DMS114 treated with DMSO at 0.1 percent for 48 hours (cell line): Measurements from ENCODE around the gene SFTPB.
"Not testable (repeated sequence)": the region's sequence is repeated elsewhere in the genome, so short reads cannot be mapped to it uniquely, and the experiment has no call there.

Experiments
- DNase-seq: peaks from one replicate; lab custom pipeline; 2025; ENCODE audit not compliant: unreplicated experiment; lab: John Stamatoyannopoulos, UW

SFTPB gene

GRCh38 chr2:85617723-85618122 lies 50.3 kb downstream of the SFTPB start:
- not testable (repeated sequence) for DNase-seq

DNA sequence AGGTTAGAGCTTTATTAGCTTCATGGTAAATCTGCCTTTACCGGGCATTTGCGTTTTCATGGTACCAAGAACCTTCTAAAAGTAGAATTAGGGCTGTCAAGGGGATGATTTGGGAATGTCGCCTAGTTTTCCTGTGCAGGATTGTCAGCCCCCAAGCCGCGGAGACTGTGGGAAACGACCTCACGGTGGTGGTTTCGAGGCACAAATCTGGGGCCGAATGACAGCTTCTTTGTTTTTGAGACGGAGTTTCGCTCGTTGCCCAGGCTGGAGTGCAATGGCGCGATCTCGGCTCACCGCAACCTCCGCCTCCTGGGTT lies 52.6 kb downstream of the SFTPB start:
- DNase-seq = no peak

DNA sequence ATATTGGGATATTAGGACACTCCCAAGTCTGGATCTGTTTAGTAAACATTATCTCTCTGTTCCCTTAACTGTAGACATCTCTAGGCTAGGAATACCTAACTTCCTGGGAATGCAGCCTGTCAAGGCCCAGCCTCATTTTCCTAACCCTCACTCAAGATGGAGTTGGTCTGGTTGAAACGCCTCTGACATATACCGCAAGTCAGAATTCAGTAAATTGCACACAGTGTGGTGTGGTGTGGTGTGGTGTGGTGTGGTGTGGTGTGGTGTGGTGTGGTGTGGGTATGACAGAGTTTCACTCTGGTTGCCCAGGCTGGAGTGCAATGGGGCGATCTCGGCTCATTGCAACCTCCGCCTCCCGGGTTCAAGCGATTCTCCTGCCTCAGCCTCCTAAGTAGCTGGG lies 53.2 kb downstream of the SFTPB start:
- DNase-seq = not testable (repeated sequence)

DNA sequence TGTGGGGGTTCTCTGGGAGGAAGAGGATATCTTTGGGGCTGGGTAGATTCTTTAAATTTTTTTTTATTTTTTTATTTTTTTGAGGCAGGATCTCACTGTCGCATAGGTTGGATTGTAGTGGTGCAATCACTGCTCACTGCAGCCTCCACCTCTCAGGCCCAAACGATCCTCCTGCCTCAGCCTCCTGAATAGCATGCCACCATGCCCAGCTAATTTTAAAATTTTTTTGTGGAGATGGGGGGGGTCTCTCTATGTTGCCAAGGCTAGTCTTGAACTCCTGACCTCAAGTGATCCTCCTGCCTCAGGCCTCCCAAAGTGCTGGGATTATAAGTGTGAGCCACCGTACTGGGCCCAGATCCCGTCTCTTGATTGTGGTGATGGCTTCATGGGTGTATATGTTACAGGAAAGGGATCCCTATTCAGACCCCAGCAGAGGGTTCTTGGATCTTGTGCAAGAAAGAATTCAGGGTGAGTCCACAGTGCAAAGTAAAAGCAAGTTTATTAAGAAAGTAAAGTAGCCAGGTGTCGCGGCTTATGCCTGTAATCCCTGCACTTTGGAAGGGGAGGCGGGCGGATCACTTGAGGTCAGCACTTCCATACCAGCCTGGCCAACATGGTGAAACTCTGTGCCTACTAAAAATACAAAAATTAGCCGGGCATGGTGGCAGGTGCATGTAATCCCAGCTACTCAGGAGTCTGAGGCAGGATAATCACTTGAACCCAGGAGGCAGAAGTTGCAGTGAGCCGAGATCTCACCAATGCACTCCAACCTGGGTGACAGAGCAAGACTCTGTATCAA lies 54.1 kb downstream of the SFTPB start:
- no peak for DNase-seq

DNA sequence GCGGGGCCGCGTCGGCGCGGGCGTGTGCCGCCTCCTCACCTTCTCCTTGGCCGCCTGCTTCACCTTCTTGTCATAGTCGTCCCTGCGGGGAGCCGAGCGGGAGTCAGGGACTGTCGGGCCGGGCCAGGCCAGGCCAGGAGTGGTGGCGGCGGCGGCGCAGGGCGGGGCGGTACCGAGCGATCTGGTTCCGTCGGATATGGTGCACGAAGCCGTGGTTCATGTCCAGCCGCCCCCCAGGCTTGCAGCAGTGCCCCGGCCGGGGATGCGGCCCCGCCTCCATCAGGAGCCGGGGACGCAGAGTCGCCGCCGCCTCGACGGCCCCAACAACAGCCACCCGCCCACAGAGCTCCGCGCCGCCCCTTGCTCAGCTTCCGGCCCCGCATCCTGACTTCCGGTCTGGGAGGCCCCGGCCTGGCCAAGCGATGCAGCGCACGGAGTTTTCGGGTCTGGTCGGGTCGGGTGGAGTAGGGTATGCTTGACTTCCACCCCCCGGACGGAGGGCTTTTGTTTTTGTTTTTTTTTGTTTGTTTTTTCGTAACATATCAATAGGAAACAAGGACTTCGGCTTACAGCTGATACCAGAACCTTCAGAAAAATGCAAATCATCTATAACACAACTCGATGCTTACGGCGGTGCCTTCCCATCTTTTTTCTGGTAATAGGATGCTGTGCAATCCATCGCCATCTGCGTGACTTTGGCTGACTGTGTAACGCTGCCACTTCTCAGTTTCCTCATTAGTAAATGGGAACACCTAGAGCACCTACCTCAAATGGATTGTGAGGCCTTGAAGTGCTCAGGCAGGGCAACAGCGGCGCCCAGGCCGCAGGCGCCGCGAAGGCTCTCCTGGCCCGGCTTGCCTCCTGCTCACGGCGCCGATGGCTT lies 56.1 kb downstream of the SFTPB start, which contains the start of gene C2orf68:
Gene C2orf68, minus strand, starts transcription at position 362 of the 883 bp plus-strand sequence. Its CDS starts 82 bp downstream, at position 280.
- peak; percentile 89 for DNase-seq

GRCh38 chr2:85611217-85611704 lies 56.7 kb downstream of the SFTPB start:
- no peak for DNase-seq
